GM19099 (cell line): Measurements from ENCODE around the gene KCNQ2.

Experiments
- POLR2A ChIP-seq: IDR thresholded peaks from 3 replicates; pipeline ENCODE4 v1.6.1; 2011; ENCODE audit warnings: low read depth; ENCODE audit not compliant: insufficient read length; ENCODE audit errors: extremely low read depth

The KCNQ2 gene

DNA sequence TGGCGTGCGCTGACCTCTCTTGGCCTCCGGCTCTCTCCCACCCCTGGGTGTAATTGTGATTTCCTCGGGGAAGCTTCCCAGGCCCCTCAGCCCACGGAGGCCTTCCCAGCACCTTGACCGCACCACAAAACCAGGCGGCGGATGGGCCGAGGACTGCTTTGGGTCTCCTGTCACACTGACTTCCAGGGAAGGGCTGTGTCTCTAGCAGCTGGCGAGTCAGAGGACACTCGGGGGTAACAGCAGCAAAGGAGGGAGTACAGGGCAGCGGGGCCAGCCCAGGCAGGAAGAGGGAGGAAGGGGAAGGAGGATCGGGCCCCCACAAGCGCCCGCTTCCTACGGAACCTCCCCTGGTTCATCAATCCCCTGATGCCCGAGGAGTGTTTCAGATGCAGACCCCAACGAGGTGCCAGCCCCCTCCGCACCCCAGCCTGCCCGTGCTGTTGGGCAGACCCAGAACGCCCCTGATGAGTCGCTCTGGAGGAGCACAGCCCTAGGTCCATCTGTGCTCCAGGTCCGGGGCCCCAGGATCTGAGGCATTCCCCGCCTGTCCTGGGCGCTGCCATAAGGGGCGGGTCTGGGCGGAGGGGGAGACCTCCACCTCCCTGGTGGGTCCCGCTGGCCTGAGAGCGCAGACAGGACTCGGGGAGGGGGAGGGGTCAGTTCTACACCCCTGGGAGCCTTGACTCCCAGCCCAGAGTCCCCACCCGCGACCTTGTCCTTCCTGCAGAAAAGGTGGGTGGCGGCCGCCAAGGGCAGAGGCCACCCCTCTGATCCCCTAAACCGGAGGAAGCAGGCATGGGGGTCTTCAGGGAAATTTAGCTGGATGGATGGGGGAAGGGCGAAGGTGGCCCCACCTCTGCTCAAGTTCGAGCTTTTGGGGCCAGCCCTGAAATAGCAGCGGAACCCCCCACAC lies 112.3 kb downstream of the KCNQ2 start:
- TF ChIP-seq POLR2A, result no peak

DNA sequence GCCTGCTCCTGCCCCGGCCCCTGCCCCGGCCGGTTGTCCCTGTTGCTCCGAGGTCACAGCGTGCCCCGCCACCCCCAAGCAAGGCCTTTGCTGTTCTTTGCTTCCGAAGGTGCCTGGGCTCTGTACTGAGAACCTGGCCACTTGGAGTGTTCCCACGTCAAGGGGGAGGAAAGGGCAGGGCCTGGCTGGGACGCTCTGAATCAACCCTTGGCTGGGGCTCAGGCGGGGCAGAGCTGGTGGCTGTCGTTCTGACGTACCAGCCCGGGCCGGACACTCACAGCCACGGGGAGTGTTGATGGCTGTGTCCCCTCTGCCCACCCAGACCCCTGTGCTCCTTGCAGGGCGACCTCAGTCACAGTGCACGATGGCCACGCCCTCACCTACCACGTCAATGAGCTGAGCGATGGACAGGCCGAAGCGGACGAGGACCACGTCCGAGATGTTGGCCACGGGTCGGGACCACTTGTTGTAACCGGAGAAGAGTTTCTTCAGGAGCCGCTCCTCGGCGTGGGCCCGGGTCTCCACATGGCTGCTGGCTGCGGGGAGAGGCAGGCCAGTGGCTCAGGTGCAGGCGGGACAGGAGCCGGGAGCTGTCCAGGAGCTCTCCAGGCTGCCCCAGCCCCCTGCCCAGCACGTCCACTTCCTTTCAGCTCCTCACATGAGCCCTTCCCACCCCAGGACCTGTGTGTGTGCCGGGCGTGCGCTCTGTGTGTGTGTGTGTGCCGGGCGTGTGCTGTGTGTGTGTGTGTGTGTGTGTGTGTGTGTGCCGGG lies 113.1 kb downstream of the KCNQ2 start:
- TF ChIP-seq POLR2A, result no peak

DNA sequence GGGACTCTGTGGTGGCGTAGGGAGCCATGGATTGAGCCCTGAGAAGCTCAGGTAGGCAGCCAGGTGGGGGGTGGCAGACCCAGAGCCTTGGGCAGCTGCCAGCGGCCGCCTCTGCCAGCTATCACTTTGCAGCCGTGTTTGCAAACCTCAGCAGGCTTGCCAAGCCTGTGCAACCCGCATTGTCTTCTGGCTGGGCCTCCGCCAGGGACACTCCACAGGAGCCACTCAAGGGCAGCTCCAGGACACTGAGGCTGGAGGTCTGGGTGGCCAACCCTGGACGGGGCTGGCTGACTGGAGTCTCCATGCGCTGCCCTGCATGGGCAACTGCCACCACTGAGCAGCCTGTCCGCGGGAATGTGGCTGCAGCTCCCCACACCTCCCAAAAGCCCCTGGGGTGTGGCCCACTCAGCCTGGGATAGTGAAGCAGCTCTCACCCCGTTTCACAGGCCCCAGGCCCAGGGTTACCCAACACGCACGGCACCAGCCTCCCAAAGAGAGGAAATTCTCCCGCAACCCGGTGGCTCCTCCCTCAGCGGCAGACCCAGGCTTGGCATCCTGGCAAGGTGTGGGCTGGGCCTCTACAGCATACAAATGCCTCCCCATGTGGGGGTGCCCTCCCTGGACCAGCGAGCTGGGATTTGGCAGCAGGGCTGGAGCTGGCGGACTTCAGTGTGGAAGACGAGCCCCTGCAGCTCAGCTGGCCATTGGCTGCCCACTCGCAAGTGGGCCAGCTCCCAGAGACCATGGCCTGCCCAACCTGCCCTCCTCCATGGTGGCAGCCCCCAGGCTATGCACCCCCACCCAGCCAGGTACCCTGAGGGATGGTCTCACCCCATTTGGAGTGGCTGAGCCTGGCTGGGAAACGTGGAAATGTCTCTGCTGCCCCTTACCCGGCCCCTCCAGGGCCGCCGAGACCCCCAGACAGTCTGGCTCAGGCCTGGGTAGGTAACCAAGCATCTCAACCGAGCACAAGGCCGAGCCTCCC lies 114.2 kb downstream of the KCNQ2 start:
- no peak for TF ChIP-seq POLR2A

DNA sequence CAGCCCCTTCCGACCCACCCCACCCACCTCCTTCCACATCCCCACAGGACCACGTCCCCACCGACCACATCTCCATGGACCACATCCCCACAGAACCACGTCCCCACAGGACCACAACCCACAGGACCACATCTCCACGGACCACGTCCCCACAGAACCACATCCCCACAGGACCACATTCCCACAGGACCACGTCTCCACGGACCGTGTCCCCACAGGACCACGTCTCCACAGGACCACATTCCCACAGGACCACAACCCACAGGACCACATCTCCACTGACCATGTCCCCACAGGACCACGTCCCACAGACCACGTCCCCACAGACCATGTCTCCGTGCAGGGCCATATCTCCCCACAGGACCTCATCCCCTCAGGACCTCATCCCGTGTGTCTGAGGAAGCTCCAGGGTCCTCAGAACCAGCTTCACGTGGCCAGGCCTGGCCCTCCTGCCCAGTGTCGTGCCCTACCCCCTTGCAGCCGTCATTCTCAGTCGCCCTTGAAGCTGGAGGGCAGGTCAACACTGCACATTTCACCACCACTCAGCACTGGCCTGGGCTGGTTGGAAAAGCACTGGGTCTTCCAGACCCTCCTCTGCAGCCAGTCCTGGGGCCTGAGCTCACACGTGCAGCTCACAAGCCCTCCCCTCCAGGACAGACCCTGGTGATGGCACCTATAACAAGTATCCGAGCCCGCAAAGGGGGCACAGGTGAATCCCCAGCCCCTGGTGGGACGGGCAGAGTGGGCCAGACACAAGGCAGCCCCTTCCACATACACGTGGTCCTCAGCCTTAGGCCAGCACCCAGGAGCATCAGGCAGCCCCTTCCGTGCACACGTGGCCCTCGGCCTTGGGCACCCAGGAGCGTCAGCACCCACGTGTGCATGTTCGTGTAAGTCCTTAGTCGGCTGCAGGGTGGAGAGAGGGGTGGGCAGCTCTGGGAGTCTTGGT lies 115.2 kb downstream of the KCNQ2 start:
- TF ChIP-seq POLR2A, result no peak

DNA sequence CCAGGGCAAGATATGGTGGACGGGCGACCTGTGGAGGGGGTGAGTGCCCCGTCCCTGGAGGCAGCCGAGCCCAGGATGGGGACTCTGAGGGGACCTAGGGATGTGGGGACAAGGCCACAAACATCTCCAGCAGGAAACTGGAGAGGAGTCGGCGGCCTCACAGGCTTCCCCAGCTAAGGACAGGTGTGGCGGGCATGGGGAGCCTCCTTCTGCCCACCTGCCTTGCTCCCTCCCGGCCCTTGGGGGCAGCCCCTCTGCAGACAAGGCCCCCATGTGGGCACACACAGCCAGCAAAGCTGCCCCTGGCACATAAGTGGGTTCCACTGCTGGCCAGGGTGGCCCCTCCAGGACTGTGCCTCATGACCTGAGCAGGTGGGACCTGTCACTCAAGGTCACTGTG lies 115.9 kb downstream of the KCNQ2 start:
- TF ChIP-seq POLR2A, result no peak

DNA sequence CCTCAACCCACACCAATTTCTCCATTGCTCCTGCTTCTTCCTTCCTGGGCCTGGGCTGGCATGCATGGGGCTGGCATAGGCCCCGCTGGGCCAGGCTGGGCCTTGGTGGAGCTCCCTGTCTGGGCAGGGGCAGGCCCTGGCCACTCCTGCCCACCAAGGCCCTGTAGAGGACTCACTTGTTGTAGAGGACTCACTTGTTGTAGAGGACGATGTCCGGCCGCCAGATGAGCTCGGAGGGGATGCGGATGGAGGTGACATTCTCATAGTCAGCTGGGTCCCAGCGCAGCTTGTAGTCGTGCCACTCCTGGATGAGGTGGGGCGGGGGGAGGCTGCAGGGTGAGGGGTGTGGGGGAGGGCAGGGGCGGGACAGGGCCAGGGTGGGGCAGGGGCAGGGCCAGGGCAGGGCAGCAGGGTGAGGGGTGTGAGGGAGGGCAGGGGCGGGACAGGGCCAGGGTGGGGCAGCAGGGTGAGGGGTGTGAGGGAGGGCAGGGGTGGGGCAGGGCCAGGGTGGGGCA lies 116.6 kb downstream of the KCNQ2 start:
- no peak for TF ChIP-seq POLR2A

DNA sequence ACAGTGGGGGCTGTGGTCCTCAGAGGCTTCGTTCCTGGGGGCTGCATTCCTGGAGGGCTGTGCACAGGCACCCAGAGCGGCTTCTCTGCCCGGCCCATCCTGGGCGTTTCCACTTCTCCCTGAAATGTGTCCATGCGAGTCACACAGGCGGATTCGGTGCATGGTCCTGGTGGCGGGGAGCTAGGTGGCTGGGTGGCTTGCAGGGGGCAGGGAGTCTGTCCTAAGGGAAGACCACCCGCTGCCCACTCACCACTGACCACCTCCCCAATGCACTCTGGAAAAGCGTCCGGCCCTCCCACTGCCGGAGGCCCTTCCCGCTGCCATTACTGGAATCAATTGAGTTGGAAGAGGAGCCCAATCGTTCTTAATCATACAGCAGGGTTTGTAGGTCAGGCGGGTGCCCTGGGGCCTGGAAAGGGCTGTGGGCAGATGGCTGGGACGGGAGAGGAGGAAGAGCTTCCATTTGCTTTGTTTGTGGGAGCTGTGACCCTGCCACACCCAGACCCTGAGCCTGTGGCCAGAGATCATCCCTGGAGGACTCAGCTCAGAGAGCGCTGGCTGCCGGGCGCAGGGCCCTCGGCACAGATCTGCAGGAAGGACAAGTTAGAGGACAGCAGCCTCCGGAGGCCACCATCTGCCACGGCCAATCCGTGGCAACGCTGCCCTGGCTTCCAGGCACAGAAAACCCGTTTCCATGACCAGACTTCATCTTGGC lies 117.7 kb downstream of the KCNQ2 start:
- no peak for TF ChIP-seq POLR2A

DNA sequence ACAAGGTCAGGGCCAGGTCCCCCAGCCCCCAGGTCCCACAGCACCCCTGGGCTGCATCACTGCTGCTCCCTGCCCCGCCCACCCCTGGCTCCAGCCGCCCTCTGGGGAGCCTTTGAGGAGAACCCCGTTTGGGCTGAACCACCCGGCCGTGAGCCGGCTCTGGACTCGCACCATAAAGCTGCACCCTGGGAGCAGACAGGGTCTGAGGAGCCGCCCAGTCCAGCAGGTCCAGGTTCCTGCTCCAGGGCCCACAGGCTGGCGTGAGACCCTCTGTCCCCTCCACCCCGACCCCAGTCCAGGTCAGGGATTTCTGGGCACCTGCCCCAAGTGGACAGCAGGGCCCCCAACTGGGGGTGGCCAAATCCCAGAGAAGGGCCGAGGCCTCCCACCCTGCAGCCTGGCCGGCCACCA lies 119.6 kb downstream of the KCNQ2 start:
- TF ChIP-seq POLR2A, result no peak

DNA sequence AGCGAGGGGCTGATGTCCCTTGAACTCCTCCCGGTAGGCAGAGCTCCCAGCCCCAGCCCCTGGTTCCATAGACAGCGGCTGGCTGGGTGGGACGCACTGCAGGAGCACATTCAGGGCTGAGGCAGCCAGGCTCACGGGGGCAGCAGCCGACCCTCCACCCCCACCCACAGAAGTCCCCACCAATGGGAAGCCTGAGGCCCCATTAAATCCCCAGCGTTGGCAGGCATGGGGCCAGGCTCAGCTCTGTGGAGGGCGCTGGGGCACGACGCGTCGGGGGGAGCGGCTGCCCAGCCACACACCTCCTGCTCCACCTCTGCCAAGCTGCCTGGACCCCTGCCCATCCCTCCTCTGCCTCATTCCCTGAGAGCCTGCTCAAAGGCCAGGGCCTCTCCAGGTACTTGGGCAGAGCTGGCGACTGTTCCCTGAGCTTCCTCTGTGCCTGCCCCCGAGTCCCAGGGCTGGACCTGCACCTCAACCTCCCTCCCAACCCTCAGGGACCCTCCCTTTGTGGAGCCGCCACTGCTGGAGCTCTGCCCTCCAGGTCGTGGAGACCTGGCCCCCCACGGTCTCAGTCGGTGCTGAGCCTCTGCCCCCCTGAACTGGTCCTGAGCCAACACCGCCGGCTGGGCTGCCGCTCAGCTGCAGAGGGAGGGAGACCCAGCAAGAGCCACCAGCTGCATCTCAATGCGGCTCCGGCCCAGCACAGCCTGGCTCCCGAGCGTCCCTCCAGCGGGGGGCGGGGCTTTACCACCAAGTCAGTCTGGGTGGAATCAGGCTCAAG lies 120.5 kb downstream of the KCNQ2 start:
- TF ChIP-seq POLR2A, result no peak

DNA sequence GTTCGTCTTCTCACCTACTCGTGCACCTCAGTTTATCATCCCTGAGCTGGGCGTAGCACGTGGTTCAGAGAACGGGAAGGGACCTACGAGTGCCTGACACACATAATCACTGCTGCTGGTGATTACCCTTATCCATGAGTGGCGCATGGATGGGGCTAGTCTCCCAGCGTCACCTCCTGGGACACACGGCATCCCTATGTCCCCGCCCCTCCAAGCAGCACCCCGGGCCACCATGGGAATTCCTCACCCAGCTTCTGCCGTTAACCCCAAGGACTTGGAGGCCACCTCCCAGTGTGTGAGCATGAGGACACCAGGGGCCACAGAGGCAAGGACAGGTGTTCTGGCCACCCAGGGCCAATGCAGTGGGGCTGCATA lies 121.1 kb downstream of the KCNQ2 start:
- no peak for TF ChIP-seq POLR2A

DNA sequence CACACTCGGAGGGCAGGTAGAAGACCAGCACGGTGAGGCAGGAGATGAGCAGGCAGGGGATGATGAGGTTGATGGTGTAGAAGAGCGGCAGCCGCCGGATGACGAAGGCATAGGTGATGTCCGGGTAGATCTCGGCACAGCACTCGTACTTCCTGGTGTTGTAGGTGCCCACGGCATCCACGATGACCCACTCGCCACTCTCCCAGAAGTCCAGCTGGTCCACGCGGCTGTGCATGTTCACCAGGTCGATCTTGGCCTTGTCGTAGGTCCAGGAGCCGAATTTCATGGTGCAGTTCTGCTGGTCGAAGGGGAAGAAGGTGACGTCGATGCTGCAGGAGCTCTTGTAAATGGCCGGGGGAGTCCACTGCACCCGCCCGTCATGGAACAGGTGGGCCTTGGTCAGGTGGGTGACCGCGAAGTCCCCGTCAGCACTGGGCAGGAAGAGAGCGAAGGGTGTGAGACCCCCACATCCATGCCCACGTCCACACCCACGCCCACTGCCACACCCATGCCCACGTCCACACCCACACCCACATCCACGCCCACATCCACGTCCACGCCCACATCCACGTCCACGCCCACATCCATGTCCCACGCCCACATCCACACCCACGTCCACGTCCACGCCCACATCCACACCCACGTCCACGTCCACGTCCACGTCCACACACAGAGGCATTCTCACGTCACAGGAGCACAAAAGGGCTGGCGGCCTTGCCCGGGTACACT lies 121.7 kb downstream of the KCNQ2 start:
- TF ChIP-seq POLR2A, result no peak
